Measurements from ENCODE around the gene HIF1A. TPM values are rescaled to one million over a fixed set of nuclear protein-coding genes. Genes with fewer than 3 reads are reported as not detected.

The HIF1A gene
- total RNA-seq, 1 donor from 2014 or later, result 435 TPM

GRCh38 chr14:61713724-61714437 is 18.6 kb downstream of the HIF1A start:
- H3K4me3 Mint-ChIP-seq (ENCODE audit: unreplicated experiment), result no peak overlapping the region
- FAIRE-seq (no peak), DNase-seq (ENCODE audit: low read depth) (no peak)
- H3K36me3 ChIP-seq (ENCODE audit: insufficient read depth, low read length), result peaks cover 2% of the 10 kb centered on the region
- no peaks in the 10 kb centered on the region for H3K9me3 Mint-ChIP-seq (ENCODE audit: unreplicated experiment)
- no peak overlapping the region for H3K9ac ChIP-seq (ENCODE audit: low read length)
- H3K4me1 Mint-ChIP-seq (ENCODE audit: low read depth, unreplicated experiment), result peaks cover 68% of the 10 kb centered on the region
- no peak overlapping the region for H3K27ac Mint-ChIP-seq (ENCODE audit: unreplicated experiment)
- H3K36me3 Mint-ChIP-seq (ENCODE audit: low read depth, unreplicated experiment), result no peaks in the 10 kb centered on the region
- no peak overlapping the region for H3K4me3 ChIP-seq (ENCODE audit: insufficient read depth, low read depth, low read length)
- TF ChIP-seq EZH2 (IDR thresholded peaks at IDR 0.05; ENCODE audit: insufficient read depth, low read length) (no peak), CTCF (IDR thresholded peaks at IDR 0.05; ENCODE audit: insufficient read depth, low read depth, low read length) (no peak)
- H3K9me3 ChIP-seq (ENCODE audit: insufficient read depth, low read depth, low read length), result no peaks in the 10 kb centered on the region
- peaks cover 14% of the 10 kb centered on the region for H3K4me1 ChIP-seq (ENCODE audit: insufficient read depth, low read length)
- H2AFZ ChIP-seq (ENCODE audit: low read depth, low read length), result no peak overlapping the region
- H3K27me3 Mint-ChIP-seq (ENCODE audit: low read depth, unreplicated experiment), result no peaks in the 10 kb centered on the region
- no peak overlapping the region for H3K27ac ChIP-seq (ENCODE audit: low read depth, low read length)
- no peaks in the 10 kb centered on the region for H3K27me3 ChIP-seq (ENCODE audit: insufficient read depth, low read length)
- H3K4me2 ChIP-seq (ENCODE audit: low read length), result peak overlapping the region; percentile 6
- H4K20me1 ChIP-seq (ENCODE audit: insufficient read depth, low read length), result peaks cover 97% of the 10 kb centered on the region
- peaks cover 100% of the 10 kb centered on the region for H3K79me2 ChIP-seq (ENCODE audit: insufficient read depth, low read length)

- peaks cover 11% of the 10 kb centered on the region for H3K4me1 ChIP-seq (ENCODE audit: insufficient read depth, low read length)
- H3K36me3 ChIP-seq (ENCODE audit: insufficient read depth, low read length), result peaks cover 7% of the 10 kb centered on the region
- peaks cover 92% of the 10 kb centered on the region for H4K20me1 ChIP-seq (ENCODE audit: insufficient read depth, low read length)
- H3K9ac ChIP-seq (ENCODE audit: low read length), result no peak overlapping the region
- no peaks in the 10 kb centered on the region for H3K27me3 ChIP-seq (ENCODE audit: insufficient read depth, low read length)
- Mint-ChIP-seq H3K27me3 (ENCODE audit: low read depth, unreplicated experiment) (no peaks in the 10 kb centered on the region), H3K36me3 (ENCODE audit: low read depth, unreplicated experiment) (peaks cover 2% of the 10 kb centered on the region), H3K4me3 (ENCODE audit: unreplicated experiment) (no peak overlapping the region), H3K4me1 (ENCODE audit: low read depth, unreplicated experiment) (peaks cover 67% of the 10 kb centered on the region), H3K9me3 (ENCODE audit: unreplicated experiment) (no peaks in the 10 kb centered on the region), H3K27ac (ENCODE audit: unreplicated experiment) (no peak overlapping the region)
- peaks cover 100% of the 10 kb centered on the region for H3K79me2 ChIP-seq (ENCODE audit: insufficient read depth, low read length)
- peak; percentile 20 for FAIRE-seq
- H3K9me3 ChIP-seq (ENCODE audit: insufficient read depth, low read depth, low read length), result no peaks in the 10 kb centered on the region
- DNase-seq (ENCODE audit: low read depth), result no peak
- H3K27ac ChIP-seq (ENCODE audit: low read depth, low read length), result no peak overlapping the region
- no peak overlapping the region for H3K4me2 ChIP-seq (ENCODE audit: low read length)
- no peak overlapping the region for H3K4me3 ChIP-seq (ENCODE audit: insufficient read depth, low read depth, low read length)
- no peak for TF ChIP-seq EZH2 (IDR thresholded peaks at IDR 0.05; ENCODE audit: insufficient read depth, low read length)
- TF ChIP-seq CTCF (IDR thresholded peaks at IDR 0.05; ENCODE audit: insufficient read depth, low read depth, low read length), result no peak
- no peak overlapping the region for H2AFZ ChIP-seq (ENCODE audit: low read depth, low read length)
These were observed 21.6 kb downstream of the HIF1A start for GRCh38 chr14:61716956-61717355.

GRCh38 chr14:61718039-61718438 is 22.7 kb downstream of the HIF1A start:
- Histone ChIP-seq H3K27ac (ENCODE audit: low read depth, low read length) (no peak overlapping the region), H3K4me1 (ENCODE audit: insufficient read depth, low read length) (peaks cover 10% of the 10 kb centered on the region), H4K20me1 (ENCODE audit: insufficient read depth, low read length) (peaks cover 91% of the 10 kb centered on the region), H3K36me3 (ENCODE audit: insufficient read depth, low read length) (peaks cover 18% of the 10 kb centered on the region), H3K9me3 (ENCODE audit: insufficient read depth, low read depth, low read length) (no peaks in the 10 kb centered on the region), H3K9ac (ENCODE audit: low read length) (no peak overlapping the region), H3K4me3 (ENCODE audit: insufficient read depth, low read depth, low read length) (no peak overlapping the region), H3K79me2 (ENCODE audit: insufficient read depth, low read length) (peaks cover 100% of the 10 kb centered on the region), H3K4me2 (ENCODE audit: low read length) (no peak overlapping the region), H3K27me3 (ENCODE audit: insufficient read depth, low read length) (no peaks in the 10 kb centered on the region), H2AFZ (ENCODE audit: low read depth, low read length) (no peak overlapping the region)
- Mint-ChIP-seq H3K36me3 (ENCODE audit: low read depth, unreplicated experiment) (peaks cover 4% of the 10 kb centered on the region), H3K27me3 (ENCODE audit: low read depth, unreplicated experiment) (no peaks in the 10 kb centered on the region), H3K4me1 (ENCODE audit: low read depth, unreplicated experiment) (peaks cover 58% of the 10 kb centered on the region), H3K27ac (ENCODE audit: unreplicated experiment) (no peak overlapping the region), H3K9me3 (ENCODE audit: unreplicated experiment) (no peaks in the 10 kb centered on the region), H3K4me3 (ENCODE audit: unreplicated experiment) (peak overlapping the region; percentile 40)
- no peak for FAIRE-seq
- TF ChIP-seq CTCF (IDR thresholded peaks at IDR 0.05; ENCODE audit: insufficient read depth, low read depth, low read length), result no peak
- no peak for TF ChIP-seq EZH2 (IDR thresholded peaks at IDR 0.05; ENCODE audit: insufficient read depth, low read length)
- DNase-seq (ENCODE audit: low read depth), result no peak
